Measurements from ENCODE around the gene RNF13.
A peak's percentile ranks its signal among the peaks of the same experiment; 100 is the strongest.

The RNF13 gene

GRCh38 chr3:149765762-149766334 lies 47.2 kb upstream of the RNF13 start:
- Histone ChIP-seq H3K79me2 (ENCODE audit: low read length) (no peaks in the 10 kb centered on the region), H2AFZ (ENCODE audit: low read length) (no peak overlapping the region), H4K20me1 (ENCODE audit: insufficient read depth, low read length) (no peaks in the 10 kb centered on the region), H3K27me3 (replicated peaks; ENCODE audit: insufficient read depth, low read length) (no peaks in the 10 kb centered on the region), H3F3A (ENCODE audit: insufficient read depth, low read length) (no peaks in the 10 kb centered on the region), H3K9ac (ENCODE audit: low read length) (no peak overlapping the region), H3K27ac (ENCODE audit: low read length) (no peak overlapping the region), H3K36me3 (replicated peaks; ENCODE audit: insufficient read depth, low read length) (no peaks in the 10 kb centered on the region), H3K4me1 (ENCODE audit: low read length) (no peaks in the 10 kb centered on the region), H3K4me3 (ENCODE audit: low read length) (no peak overlapping the region), H3K4me2 (ENCODE audit: low read depth, low read length) (no peak overlapping the region), H3K9me2 (replicated peaks; ENCODE audit: insufficient read depth, low read length) (no peaks in the 10 kb centered on the region), H3K9me3 (replicated peaks; ENCODE audit: insufficient read depth, low read length) (no peaks in the 10 kb centered on the region)
- peak; percentile 55 for TF ChIP-seq CTCF (IDR thresholded peaks at IDR 0.05; ENCODE audit: low read length)
- TF ChIP-seq EZH2 (optimal IDR thresholded peaks at IDR 0.05; ENCODE audit: low read depth, low read length): no peak
- peak; percentile 29 for DNase-seq

GRCh38 chr3:149767720-149768119 lies 45.3 kb upstream of the RNF13 start:
- DNase-seq: no peak

GRCh38 chr3:149768704-149769103 lies 44.3 kb upstream of the RNF13 start:
- Histone ChIP-seq H3K9me3 (replicated peaks; ENCODE audit: insufficient read depth, low read length) (no peaks in the 10 kb centered on the region), H3K4me2 (ENCODE audit: low read depth, low read length) (no peak overlapping the region), H3K27ac (ENCODE audit: low read length) (no peak overlapping the region), H3K9ac (ENCODE audit: low read length) (no peak overlapping the region), H4K20me1 (ENCODE audit: insufficient read depth, low read length) (no peaks in the 10 kb centered on the region), H3K27me3 (replicated peaks; ENCODE audit: insufficient read depth, low read length) (no peaks in the 10 kb centered on the region), H3F3A (ENCODE audit: insufficient read depth, low read length) (no peaks in the 10 kb centered on the region), H3K79me2 (ENCODE audit: low read length) (no peaks in the 10 kb centered on the region), H3K9me2 (replicated peaks; ENCODE audit: insufficient read depth, low read length) (no peaks in the 10 kb centered on the region), H2AFZ (ENCODE audit: low read length) (no peak overlapping the region), H3K36me3 (replicated peaks; ENCODE audit: insufficient read depth, low read length) (no peaks in the 10 kb centered on the region), H3K4me1 (ENCODE audit: low read length) (no peaks in the 10 kb centered on the region), H3K4me3 (ENCODE audit: low read length) (no peak overlapping the region)
- TF ChIP-seq CTCF (IDR thresholded peaks at IDR 0.05; ENCODE audit: low read length): no peak
- no peak for TF ChIP-seq EZH2phosphoT487 (IDR thresholded peaks at IDR 0.05; ENCODE audit: low read length)
- no peak for TF ChIP-seq EZH2 (optimal IDR thresholded peaks at IDR 0.05; ENCODE audit: low read depth, low read length)
- no peak for DNase-seq

More at GRCh38 chr3:149767720-149768119, 45.3 kb upstream of the RNF13 start:
- Histone ChIP-seq H3F3A (ENCODE audit: insufficient read depth, low read length) (no peaks in the 10 kb centered on the region), H3K4me3 (ENCODE audit: low read length) (no peak overlapping the region), H3K79me2 (ENCODE audit: low read length) (no peaks in the 10 kb centered on the region), H3K9ac (ENCODE audit: low read length) (no peak overlapping the region), H3K27ac (ENCODE audit: low read length) (no peak overlapping the region), H2AFZ (ENCODE audit: low read length) (no peak overlapping the region), H3K4me2 (ENCODE audit: low read depth, low read length) (no peak overlapping the region), H3K27me3 (replicated peaks; ENCODE audit: insufficient read depth, low read length) (no peaks in the 10 kb centered on the region), H3K9me3 (replicated peaks; ENCODE audit: insufficient read depth, low read length) (no peaks in the 10 kb centered on the region), H3K36me3 (replicated peaks; ENCODE audit: insufficient read depth, low read length) (no peaks in the 10 kb centered on the region), H3K4me1 (ENCODE audit: low read length) (no peaks in the 10 kb centered on the region), H3K9me2 (replicated peaks; ENCODE audit: insufficient read depth, low read length) (no peaks in the 10 kb centered on the region), H4K20me1 (ENCODE audit: insufficient read depth, low read length) (no peaks in the 10 kb centered on the region)
- TF ChIP-seq EZH2phosphoT487 (IDR thresholded peaks at IDR 0.05; ENCODE audit: low read length) (no peak), CTCF (IDR thresholded peaks at IDR 0.05; ENCODE audit: low read length) (no peak)

All from MM.1S (cell line).